ENCODE results near the gene DUSP16.
"Not testable (repeated sequence)": the region's sequence is repeated elsewhere in the genome, so short reads cannot be mapped to it uniquely, and the experiment has no call there.

DUSP16 gene

GRCh38 chr12:12491606-12492005, 71.1 kb downstream of the DUSP16 start:
- no peak for DNase-seq

- no peak for DNase-seq
Observed at GRCh38 chr12:12488823-12489550, 73.7 kb downstream of the DUSP16 start.

GRCh38 chr12:12488296-12488695, 74.4 kb downstream of the DUSP16 start:
- DNase-seq: no peak

GRCh38 chr12:12487490-12487889, 75.2 kb downstream of the DUSP16 start:
- no peak for DNase-seq

GRCh38 chr12:12486661-12487240, 75.9 kb downstream of the DUSP16 start:
- DNase-seq: no peak

GRCh38 chr12:12483438-12483837, 79.2 kb downstream of the DUSP16 start:
- no peak for DNase-seq

- no peak for DNase-seq
Observed at GRCh38 chr12:12482959-12483358, 79.7 kb downstream of the DUSP16 start.

- no peak for DNase-seq
Observed at GRCh38 chr12:12482150-12482761, 80.4 kb downstream of the DUSP16 start.

GRCh38 chr12:12481631-12482030, 81.0 kb downstream of the DUSP16 start:
- DNase-seq: no peak

- DNase-seq: peak; percentile 49 to 63
Observed at GRCh38 chr12:12480074-12480473, 82.6 kb downstream of the DUSP16 start.

GRCh38 chr12:12477532-12477890, 85.2 kb downstream of the DUSP16 start:
- no peak for DNase-seq

GRCh38 chr12:12476857-12477531, 85.7 kb downstream of the DUSP16 start:
- no peak for DNase-seq

GRCh38 chr12:12474931-12475795, 87.5 kb downstream of the DUSP16 start:
- DNase-seq: peak; percentile 54 to 63

- DNase-seq: peak; percentile 57 to 68
Observed at GRCh38 chr12:12474471-12474928, 88.2 kb downstream of the DUSP16 start.

- no peak for DNase-seq
Observed at GRCh38 chr12:12473223-12473622, 89.4 kb downstream of the DUSP16 start.

- not testable (repeated sequence) for DNase-seq
Observed at GRCh38 chr12:12471982-12472961, 90.4 kb downstream of the DUSP16 start.

- no peak for DNase-seq
Observed at GRCh38 chr12:12470751-12471306, 91.8 kb downstream of the DUSP16 start.

- no peak for DNase-seq
Observed at GRCh38 chr12:12469386-12469785, 93.3 kb downstream of the DUSP16 start.

GRCh38 chr12:12468575-12468974, 94.1 kb downstream of the DUSP16 start:
- no peak for DNase-seq

- DNase-seq: peak; percentile 64 to 69
Observed at GRCh38 chr12:12467688-12468261, 94.9 kb downstream of the DUSP16 start.

GRCh38 chr12:12467264-12467663, 95.4 kb downstream of the DUSP16 start:
- peak; percentile 40 to 48 for DNase-seq
